ENCODE data around the gene USP10.
"Not testable (repeated sequence)": the region's sequence is repeated elsewhere in the genome, so short reads cannot be mapped to it uniquely, and the experiment has no call there.

The USP10 gene

DNA sequence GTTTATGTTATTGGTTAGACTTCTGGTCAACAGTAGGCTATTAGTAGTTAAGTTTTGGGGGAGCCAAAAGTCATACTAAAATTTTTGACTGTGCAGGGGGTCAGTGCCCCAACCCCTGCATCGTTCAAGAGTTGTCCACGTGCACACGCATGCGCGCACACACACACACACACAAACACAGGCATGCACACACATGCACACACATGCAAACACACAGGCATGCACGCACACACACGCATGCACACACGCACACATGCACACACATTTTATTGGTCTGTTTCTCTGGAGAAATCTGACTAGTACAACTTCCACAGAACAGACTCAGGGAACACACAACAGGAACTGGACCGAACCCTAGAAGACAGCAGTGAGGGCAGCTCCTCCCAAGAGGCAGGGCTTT is 24.4 kb upstream of the USP10 start:
- DNase-seq: no peak

DNA sequence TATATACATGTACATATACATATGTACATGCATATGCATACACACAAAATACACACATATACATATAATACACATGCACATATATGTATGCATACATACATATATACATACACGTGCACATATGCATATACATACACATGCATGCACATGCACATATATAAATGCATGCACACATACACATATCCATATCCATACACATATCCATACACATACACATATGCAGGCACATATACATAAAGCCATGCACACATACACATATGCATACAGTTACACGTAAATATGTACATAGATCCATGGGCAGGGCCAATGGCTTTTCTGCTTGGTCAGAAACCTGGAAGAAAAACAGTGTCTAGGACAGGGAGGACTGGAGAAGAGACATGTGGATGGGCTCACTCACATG is 23.9 kb upstream of the USP10 start:
- no peak for DNase-seq

DNA sequence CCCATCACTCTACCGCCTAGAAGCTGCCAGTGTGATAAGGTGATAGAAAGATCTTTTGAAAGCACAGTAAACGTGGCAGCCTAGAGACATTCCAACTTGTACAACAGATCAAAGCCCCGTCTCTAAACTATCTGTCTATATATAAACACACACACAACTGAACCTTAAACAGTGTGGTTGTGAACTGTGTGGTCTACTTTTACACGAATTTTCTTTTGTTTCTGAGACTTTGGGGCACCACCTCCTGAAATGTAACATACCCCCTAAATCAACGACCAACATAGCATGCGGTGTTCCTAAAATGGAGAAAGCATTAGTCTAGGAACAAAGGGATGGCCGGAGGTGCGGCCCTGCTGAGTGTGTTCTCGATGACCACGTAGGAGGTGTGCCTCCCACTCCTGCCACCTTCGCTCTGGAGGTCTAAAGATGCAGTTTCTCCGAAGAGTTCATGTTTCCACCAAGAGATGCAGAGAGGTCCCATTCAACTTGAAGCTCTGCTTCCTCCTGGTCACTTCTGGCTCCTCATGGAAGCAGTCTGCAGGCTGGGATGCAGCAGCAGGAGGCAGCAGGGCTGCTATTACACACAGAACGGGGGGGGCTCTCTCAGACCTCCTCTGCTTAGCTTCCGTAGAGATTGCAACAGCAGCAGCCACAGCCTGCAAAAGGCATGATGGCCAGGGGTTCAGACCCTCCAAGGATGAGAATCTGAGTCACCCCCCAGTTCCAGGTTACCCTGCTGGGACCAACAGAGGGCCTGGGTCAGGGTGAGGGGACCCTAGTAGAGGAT is 22.6 kb upstream of the USP10 start:
- no peak for DNase-seq

DNA sequence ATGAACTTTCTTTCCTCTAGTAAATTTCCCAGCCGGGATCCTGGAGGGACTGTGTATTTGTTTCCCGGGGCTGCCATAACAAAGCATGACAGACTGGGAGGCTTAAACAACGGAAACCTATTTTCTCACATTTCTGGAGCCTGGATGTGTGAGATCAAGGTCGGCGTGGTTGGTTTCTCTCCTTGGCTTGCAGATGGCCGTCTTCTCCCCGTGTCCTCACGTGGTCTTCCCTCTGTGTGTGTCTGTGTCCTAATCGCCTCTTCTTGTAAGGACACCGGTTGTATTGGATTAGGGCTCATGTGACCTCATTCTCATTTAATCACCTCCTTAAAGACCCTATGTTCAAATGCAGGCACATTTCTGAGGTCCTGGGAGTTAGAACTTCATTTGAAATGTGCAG is 22.0 kb upstream of the USP10 start:
- DNase-seq: no peak

DNA sequence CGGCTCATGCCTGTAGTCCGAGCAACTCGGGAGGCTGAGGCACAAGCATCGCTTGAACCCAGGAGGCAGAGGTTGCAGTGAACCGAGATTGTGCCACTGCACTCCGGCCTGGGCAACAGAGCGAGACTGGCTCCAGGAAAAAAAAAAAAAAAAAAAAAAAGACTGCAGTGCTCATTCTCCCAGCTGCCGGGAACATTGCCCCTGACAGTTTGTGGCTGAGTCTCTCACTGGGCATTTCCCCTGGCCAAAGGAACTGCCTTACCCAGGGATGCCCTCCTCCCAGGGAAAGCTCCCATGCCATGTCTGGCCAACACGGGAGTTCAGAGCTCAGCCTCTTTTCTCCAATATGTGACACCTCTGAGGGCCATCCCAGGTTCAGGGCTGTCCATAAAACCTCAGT is 21.3 kb upstream of the USP10 start:
- no peak for DNase-seq

DNA sequence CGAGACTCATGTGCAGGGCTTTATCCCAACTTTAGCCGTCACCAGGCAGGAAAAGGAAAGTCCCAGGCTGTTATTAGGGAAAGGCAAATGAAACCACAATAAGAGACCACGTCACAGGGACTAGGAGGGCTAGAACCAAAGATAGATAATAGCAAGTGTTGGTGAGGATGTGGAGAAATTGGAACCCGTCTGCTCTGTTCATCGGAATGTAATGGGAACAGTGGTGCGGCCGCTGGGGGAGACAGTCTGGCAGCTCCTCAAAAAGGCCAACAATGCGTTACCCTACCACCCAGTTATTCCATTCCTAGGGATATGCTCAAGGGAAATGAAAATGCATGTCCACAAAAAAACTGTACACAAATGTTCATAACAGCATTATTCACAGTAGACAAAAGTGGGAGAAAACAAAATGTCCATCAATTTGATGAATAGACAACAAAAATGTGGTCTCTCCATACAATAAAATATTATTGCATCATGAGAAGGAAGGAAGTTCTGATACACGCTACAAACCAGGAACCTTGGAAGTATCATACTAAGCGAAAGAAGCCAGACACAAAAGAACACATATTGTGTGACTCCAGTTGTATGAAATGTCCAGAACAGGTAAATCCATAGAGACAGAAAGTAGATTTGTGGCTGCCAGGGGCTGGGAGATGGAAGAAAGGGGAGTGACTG is 19.5 kb upstream of the USP10 start:
- no peak for DNase-seq

DNA sequence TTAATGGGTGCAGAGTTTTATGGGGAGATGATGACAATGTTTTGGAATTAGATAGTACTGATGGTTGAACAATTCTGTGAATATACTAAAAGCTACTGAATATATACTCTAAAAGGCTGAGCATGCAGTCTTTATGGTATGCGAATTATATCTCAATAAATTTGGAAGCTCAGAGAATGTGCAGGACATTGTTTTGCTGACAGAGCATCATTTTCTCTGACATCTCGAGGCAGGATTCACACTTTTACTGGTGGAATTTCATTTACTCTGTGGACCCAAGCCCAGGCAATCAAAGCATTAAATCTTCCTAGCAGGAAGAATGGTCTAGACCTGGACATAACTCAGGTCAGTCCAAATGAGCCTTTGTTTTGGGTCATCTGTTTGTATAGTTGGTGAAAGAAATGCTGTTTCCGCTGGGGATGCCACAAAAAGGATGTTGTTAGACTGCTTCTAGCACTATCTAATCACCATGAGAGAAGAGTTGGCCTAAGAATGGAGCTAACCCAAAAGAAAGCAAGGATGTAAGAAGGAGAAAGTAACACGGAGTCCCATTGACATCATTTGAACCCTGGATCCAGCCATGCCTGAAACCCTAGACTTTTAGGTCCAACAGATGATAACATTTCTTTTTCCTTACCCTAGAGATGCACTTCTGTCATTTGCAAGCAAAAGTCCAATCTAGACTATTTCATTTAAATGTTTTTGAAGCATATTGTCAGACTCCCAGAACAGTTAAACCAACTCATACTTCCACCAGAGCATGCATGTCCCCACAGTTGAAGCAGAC is 18.8 kb upstream of the USP10 start:
- DNase-seq: no peak

DNA sequence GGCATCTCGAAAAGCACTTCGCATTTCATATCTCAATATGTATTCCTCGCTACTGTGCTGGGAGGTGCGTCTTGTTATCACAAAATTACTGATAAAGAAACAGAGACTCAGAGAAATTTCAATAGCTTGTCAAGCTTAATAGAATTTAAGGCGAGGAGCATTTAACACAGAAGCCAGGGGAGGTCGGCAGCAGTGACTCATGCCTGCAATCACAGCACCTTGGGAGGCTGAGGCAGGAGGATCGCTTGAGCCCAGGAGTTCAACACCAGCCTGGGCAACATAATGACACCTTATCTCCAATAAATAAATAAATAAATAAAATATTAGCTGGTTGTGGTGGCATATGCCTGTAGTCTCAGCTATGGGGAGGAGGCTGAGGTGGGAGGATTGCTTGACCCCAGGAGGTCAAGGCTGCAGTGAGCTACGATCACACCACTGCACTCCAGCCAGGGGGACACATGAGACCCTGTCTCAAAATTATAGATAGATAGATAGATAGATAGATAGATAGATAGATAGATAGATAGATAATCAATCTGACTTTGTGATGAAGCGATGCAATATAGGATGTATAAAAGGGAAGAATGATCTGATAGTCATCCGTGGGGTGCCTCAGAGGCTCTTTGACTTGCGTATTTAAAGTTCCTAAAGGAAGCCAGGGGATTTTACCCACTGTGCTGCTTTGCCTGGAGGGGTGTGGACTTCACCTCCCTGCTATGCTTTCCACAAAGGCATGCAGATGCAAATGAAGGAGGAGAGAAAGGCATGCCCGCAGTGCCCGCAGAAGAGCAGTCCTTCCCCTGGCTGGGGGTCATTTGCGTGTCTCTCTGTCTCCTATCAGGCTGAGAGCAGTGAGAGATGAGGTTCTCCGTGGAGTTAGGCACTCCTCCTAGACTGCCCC is 15.9 kb upstream of the USP10 start:
- DNase-seq: no peak

DNA sequence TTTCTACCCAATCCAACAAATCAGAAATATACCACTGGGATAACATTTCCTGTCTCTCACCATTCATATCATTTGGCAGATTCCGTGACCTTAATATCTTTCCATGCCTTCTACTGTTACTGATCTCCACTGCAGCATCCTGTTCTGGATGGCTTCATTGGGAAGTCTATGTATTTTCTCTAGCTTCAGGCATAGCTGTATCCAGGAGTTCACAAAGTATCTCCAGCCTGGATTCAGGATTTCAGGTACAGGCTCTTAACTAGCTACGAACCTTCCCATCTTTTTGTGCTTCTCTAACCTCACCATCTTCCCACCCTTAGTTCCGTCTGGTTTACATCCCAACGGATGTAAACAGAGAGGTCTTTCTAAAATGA is 15.2 kb upstream of the USP10 start:
- DNase-seq: no peak

DNA sequence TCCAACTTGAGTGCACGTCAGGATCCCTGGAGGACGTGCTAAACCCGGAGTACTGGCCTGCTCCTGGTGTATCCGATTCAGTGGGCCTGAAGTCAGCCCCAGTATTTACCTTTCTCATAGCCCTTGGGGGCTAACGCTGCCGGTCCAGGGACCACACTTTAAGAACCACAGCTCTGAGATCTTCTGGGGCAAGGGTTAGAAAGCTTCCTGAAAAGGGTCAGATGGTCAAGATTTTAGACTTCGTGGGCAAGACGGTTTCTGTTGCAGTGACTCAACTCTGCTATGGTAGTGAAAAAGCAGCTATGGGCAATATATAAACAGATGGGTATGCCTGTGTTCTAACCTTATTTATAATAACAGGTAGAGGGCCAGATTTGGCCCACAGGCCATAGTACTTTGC is 14.6 kb upstream of the USP10 start:
- no peak for DNase-seq

DNA sequence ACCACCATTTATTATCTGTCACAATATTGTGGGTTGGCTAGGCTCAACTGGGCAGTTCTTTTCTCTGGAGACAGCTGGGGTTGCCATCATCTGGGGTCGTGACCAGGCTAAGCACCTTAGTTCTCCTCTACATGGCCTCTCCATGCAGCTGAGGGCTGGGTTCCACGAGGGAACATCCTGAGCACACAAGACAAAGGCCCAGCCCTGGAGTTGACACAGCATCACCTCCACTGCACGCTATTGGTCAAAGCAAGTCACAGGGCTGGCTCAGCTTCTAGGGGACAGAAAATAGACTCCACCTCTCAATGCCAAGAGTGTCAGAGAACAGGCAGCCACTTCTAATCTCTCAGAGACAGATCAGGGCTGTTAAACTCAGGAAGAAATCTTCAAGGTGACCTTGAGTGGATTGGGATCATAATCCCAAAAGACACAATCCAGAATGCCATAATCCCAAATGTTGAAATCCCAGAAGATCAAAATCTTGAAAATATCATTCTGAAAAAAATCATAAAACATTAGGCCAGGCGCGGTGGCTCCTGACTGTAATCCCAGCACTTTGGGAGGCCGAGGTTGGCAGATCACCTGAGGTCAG is 13.0 kb upstream of the USP10 start:
- DNase-seq: no peak

DNA sequence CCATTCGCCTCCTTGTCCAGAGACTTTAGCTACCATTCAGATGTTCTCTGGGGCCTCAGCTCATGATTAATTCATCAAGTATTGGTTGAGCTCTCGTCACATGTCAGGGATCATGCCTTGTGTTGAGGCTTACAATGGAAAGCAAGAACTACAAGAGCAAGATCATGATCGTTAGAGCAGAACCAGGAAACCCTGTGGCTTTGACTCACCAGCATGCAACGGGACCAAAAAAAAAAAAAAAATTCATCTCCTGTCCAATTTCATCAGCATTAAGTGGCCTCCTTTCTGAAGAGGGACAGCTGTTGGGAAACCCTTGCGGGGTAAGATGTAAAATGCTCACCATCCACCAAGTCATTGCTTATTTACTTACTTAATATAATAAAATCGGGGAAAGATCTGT is 12.1 kb upstream of the USP10 start:
- no peak for DNase-seq

DNA sequence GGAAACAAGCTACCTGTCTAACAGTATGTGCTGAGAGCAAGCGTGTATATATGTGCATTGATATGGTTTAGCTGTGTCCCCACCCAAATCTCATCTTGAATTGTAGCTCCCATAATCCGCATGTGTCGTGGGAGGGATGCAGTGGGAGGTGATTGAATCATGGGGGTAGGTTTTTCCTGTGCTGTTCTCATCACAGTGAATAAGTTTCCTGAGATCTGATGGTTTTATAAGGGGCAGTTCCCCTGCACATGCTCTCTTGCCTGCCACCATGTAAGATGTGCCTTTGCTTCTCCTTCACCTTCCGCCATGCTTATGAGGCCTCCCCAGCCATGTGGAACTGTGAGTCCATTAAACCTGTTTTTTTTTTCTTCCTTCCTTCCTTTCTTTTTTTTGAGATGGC is 11.6 kb upstream of the USP10 start:
- not testable (repeated sequence) for DNase-seq

DNA sequence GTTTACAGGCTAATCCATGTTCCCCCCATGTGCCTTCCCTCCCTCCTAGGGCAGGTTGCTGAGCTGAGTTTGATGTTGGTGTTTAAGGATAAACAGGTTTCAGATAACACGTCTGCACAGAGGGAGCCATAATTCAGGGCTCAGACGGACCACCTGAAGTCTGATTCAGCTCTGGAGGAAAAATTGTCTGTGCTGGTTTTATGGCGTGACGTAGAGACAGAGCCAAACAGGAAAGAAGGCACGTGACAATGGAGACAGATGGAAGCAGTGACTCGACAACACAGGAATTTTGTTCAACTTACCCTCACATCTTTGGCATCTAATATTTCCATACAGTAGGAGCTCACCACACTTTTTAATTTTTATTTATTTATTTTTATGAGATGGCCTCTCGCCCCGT is 10.7 kb upstream of the USP10 start:
- DNase-seq: no peak

DNA sequence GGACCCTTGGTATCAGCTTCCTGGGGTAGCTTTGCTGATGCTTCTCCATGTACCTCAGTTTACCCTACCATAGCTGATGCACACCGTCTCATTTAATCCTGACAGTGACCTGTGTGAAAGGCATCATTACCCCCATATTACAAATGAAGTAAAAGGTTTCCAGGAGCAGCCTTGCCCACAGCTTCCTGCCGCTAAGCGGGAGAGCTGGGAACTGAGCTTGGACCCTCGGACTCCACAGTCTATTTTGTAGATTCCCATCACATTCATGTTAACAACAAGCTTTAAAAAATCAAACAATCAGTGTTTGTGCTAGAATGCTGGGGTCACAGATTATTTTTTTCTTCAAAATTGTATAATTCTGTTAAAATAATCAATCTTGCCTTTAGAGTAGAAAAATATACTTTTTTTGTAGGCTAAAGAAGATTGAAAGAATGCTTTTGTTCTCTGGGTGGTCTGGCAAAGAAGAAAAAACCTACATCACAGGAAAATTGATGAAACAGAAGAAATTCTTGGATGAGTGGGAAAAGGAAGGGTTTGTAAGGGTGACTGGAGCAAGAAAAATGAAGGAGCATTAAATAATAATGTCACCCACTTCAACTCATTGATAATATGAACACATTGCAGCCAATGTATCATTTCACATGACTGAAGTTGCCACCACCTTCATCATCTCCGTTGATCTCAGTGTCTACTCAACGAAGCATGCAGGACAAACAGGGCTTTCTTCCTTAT is 9.5 kb upstream of the USP10 start:
- DNase-seq: no peak

DNA sequence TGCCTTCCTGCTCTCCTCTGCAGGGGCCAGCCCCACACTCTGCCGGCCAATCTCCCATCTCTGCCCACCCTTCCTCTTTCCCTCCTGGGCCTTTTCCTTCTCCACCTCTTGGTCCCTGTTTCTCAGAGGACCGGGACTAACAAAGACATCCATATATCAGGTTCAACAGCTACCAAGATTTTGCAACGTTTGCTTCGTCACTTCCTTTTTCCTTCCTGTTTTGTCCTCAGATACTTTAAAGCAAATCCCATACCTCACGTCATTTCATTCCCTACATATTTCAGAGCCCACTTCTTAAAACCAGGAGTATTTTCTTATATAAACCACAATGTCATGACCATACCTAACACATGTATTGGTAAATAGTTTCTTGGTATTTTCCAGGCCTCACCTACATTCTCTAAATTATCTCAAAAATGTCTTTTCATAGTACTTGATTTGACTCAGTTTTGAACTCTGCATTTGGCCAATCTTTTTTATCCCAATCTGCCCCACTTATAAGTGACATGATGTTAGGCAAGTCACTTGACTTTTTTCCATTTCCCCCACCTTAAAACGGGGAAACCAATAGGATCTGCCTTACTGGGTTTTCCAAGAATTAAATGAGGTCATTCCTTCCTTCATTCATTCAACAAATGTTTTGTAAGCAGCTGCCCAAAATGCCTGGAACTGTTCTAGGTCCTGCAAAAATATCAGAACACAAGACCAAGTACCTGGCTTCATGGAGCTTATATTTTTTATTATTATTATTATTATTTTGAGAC is 7.2 kb upstream of the USP10 start:
- DNase-seq: no peak

DNA sequence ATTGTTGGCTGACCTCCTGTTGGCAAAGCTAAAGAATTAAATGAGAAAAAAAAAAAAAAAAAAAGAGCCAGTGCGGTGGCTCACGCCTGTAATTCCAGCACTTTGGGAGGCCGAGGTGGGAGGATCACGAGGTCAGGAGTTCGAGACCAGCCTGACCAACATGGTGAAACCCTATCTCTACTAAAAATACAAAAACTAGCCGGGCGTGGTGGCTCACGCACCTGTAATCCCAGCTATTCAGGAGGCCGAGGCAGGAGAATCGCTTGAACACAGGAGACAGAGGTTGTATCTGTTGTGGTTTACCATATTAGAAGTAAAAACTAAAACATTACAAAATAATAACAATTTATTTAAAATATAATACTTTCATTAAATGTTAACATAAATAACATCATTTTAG is 5.9 kb upstream of the USP10 start:
- not testable (repeated sequence) for DNase-seq

DNA sequence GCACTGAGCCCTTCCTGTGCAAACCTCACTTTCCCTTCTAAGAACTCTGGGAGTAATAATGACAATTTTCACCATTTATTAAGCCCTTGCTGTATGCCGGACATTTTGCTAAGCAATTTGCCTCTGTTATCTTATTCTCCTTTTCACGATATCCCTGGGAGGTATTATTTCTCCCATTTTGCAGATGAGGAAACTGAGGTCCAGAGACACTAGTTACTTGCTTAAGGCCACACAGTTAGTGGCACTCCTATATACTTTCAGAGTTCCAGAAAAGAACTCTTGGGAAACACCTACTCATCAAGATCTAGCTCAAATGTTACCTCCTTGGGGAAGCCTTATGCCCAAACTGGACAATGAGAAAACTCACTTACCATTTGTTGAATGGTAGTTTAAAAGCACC is 4.8 kb upstream of the USP10 start:
- DNase-seq: no peak

DNA sequence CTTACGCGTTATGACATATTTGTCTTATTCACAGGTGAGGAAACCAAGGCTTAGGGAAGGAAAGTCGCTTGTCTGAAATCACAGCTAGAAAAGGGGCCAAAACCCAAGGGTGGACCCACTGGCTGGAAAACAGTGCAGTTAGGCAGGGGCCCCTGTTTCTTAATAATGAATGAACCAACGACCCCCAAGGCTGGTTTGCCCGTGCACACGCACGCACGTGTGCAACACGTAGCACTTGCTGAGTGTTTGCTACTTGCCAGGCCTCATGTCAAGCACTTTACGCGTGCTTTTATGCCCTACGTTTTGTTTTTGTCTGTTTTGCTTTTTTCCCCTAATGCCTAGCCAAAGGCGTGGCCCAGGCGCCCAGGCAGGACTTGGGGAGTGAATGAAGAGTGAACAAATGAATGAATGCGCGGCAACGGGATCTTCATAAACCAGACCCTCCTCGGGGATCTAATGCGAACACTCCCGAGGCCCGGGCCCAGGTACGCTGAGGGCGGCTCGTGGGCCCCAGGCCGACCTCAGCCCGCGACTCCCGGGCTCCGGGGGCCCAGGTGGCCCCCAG is 571 bp upstream of the USP10 start:
- peak; percentile 25 for DNase-seq

DNA sequence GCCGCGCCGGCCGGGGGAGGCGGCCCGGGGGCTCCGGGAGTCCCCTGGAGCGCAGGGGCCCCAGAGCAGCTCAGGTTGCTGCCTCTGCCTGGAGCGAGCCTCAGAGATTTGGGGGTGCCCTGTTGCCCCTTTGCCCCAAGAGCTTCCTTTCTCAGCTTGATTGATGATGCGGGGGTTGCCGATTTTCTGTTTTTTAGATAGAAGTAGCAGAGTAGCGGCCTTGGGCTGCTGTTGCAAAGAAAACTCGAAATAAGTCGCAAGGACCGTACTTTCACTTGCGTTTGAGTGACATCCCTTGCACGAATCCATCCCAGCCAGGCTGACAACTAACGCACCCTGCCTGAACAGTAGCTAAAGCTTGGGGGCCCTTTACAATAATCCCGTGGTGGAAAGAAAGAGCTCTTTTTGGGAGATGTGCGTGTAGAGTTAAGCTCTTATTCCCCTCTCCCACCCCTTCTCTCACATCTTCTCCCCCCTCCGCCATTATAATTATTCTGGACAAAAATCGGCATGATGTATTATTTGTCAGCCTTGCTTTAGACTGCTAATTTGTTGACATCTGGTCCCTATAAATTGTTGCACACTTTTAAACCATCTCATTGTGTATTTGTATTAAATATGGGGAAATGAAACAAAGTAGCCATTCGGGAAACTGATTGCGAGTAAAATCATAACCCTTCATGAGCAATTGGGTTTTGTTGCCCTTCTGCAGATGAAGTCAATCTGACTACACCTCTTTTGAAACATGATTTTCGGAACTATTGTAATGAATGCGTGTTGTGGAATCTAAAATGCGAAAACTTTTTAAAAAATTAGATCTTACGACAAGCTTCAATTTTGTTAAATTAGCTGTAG is 873 bp downstream of the USP10 start:
- DNase-seq: peak; percentile 28
